ENCODE measurements around the gene MEF2C.

Gene MEF2C

DNA sequence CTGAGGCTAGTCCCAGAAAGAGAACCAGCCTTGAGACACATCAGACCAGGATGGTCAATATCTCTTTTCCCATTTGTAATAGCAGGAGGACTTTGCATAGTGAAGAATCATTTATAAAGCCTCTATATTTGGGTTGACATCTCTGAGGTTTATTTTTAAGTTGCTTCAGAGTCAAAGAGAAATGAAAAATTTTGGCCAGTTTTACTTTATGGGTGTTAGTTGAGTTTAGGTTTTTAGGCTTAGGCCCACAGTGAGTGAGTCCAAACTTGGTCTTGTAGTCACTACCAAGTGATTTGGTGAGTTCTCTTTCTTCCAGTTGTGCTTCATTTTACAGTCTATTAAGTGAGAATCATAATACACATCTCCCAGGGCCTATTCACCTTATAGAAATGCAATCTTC lies 5.3 kb upstream of the MEF2C start:
- no peak for DNase-seq

DNA sequence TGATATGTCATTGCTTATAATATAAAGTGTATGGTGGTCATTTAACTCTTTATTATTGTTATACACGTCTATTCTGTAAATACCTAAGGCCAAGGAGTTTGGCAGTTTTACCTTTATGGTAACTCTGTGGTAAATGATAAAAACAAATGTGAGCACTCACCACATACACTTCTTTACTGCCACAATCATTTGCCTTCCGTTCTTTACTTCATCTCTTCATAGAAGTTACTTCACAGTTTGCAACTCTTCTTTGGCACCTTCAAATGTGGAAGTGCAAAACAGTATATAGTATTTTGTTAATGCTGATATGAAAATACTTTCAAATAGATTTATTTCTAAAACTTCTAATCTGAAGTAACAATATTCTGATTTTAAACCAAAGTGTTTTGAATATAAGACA lies 4.4 kb upstream of the MEF2C start:
- no peak for DNase-seq

DNA sequence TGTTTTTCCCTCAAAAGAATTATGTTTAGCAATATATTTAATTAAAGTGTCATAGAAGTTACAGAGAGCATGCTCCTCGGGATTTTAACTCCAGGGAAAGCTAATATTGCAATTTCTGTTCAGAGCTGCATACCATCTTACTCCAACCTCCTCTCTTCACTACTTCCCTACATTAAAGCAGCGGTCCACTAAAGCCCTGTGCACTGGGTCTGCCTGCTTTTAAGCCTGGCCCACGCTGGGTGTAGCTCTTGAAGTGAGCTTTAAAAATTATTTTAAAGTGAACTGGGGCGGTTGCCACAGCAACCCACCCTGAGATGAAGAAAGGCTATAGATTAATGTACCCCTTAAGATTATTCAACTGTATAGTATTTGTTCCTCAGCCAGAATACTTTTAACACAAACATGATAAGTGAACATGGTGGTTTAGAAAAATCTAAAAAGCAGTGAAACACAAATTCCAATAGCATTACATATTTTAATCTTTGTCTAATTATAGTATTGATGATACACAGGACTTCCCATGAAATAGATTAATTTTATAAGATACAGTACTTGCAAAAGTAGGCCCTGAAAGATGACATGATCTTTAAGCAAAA lies 3.9 kb upstream of the MEF2C start:
- no peak for DNase-seq

DNA sequence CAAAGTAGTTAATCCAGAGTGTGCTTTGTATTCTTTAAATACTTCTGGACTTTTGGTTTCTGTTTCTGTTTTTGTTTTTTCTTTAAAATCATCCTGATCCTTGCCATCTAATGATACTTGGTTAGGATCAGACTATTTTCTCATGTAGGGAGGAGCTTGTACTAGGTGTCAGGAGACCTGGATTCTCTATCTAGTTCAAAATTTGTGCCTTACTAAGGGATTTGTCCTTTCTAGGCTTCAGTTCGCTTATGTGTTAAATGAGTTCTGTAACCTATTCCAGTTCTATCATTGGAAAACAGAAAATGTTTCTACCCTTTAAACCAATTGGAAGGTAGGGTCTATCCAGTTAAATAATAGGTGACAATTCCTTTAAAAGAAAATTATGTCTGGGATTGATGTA lies 3.3 kb upstream of the MEF2C start:
- no peak for DNase-seq

DNA sequence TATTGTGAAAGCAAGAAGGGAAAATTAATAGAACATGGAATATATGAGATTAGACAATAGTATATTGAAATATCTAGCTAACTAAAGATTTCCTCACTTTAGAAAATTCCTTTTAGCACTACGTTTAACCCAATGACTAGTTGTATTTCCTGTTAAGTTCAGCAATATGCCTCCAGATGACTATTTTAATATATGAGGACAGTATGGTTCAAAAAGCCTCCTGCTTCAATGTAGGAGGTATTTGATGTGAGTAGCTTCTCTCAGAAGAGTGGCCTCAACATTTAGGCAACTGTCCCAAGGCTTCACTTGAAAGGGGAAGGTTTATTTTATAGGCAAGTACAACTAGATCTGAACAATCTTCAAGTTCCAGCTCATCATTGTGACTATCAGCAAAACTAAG lies 2.0 kb upstream of the MEF2C start:
- no peak for DNase-seq

DNA sequence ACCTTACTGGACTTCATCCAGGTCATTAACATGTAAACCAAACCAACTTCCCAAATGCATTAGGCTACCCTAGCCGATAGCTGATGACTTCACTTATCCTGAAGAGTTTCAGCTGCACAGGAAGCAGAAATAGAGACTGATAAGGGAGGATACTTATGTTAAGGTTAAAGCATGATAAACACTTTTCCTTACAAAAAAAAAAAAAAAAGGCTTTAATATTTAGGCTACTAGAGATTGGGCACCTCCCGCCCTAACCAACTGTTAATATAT lies 1.6 kb upstream of the MEF2C start:
- DNase-seq = no peak

DNA sequence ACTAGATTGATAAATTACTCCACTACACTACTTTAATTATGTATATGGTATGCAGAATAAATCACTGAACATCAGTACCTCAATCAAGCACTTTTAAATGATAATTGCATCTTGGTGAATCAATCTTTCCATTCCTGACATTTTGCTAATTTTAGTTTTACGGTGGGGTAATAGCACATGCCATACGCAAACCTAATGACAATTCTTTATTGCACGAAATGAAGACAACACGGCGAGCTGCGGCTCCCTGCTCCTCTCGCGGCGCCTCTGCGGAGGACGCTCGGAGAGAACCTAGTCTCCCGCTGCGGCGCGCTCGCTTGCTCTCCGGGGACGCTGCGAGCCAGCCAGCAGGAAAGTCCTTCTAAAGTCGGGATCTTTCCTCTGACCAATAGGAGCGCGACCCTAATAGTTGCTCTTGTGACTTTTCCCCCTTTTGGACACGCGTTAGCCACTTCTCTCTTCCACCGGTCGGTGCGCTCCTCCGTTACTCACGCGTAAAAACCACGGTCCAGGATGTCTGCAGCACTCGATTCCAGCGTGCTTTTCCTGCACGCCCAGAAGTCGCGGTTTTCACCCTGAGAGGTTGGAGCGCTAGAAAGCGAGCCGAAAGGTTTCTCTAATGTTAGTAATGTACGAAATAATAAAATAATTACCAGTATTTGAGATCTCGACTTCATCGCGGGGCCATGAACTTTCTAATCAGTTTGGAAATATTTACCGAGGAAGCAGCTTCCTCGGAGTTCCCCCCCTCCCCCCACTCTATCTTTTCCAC lies 1.0 kb upstream of the MEF2C start:
- DNase-seq = no peak

DNA sequence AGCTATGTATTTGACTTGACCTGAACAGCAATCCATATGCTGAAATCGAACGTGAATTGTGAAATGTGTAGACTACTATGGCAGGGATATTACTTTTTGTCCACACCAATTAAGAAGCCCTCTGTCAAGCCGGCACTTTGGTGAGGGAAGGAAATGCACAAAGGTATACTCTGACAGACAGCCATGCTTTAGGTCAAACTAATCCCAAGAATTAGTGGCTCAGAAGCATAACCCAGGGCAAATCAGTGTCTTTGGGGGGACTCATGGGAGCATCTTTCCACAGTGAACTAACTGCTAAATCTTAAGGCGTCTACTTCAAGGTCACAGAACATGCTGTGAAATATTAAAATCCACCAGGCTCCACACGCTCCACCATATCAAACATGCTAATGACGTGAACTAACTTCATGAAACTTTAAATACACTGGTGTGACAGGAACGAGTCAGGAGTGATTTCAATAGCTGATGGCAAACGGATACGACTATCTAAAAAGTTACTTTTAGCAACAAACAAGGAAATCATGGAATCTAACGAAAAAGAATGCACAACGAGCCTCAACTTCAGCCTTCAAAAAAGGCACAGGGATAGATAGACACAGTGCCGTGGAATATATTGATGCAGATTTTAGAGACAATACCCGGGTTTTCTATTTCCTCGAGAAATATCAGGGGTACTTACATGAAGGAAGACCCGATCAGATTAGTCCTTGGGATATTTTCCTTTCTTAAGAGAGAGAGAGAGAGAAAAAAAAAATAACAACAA lies 527 bp downstream of the MEF2C start:
- no peak for DNase-seq

DNA sequence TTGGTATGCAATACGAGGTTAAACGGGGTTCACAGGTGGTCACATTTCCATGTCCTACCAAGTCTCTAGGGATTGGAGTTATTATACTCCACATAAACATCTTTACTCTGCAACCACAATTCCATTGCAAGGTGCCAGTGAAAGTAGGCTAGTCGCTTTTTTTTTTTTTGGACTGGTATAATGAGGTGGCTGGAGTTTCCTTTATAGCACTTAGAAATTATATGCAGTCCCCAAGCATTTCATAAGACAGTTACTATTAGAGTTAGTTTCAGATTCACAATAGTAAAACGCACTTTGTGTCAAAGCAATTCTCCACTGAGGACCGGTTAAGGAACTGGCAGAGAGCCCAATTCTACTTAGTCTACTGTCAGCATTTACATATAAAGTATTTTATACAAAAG lies 1.4 kb downstream of the MEF2C start:
- no peak for DNase-seq

DNA sequence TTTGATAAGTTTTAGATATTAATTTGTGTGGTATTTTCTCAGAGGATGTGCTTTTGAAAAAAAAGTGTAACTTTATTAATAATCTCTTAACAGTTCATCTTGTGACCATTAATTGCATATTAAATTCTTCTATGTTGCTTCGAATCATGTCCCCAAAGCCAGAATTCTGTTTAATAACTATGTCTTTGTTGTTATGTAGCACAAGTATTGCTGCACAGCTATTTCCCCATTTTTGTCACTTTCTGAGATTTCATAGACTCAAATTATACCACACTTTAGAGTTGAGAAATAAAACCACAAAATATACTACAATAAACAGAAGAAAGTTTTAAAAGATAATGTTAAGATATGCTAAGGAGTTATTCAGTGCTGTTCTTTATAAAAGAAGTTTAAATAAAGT lies 2.8 kb downstream of the MEF2C start:
- DNase-seq = no peak

DNA sequence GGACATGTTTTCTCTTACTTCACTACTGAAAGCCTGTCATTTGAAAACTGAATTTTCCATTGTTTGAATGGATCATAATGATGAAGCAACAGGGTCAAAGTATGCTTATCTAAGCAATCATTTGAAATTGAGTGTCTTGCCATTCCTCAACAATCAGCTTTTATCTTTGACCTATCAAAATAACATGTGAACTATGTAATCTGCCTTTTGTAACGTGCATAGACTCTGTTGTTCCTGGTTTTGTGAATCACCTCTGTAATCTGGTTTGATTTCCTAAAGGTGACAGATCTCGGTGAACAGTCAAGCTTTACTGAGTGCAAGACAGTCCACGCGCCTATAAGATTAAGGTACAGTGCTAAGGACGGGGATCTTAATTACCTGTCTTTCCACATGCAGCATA lies 3.3 kb downstream of the MEF2C start:
- DNase-seq = no peak

DNA sequence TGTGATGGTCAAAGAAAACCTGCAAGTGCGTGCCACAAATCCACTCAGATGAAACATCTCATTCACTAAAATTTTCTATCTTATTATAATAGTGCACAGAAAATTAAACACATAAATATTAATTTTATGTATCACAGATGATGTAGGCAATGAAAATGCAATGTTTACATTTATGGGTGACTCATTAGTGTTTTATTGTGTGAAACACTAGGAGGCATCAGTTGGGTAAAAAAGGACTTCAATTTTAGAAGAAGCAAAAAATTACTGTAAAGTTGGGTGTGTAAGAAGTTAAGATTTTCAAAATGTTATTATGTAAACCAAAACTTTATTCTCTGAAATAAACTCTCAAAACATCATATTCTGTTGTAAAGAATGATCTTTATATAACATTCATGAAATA lies 4.0 kb downstream of the MEF2C start:
- no peak for DNase-seq

DNA sequence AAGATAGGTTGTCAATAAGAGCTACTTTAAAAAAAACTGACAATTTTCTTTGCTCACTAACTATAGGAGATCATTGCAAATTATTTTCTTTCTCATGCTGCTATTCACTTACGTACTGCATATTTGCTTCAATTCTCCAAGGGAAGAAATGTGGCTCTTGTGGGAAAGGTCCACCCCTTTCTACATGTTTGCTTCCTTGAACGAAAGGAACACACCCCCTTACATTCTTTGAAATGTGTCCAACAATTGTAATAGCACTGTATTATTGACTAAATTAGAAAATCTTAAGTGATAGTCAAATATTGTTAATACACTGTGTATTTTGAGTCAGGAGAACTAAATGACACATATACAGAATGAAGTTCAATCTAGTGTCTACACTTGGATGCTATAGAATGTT lies 5.2 kb downstream of the MEF2C start:
- no peak for DNase-seq

DNA sequence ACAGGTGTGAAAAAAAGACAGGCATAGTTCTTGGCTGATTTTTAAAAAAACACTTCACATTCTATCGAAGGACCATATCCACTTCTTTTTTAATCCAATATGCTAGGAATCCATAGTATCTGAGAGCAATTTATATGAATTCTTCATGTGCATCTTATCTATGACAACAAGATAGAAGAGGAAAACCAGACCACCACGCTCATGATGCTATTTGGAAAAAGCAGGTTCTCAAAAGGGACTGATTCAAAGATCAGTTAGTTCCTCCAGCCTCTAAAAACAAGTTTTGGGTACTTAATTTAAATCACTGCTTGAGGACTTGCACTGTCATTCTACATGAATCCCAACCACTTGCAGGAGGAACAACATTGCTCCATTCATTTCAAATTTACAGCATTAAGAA lies 6.3 kb downstream of the MEF2C start:
- no peak for DNase-seq

DNA sequence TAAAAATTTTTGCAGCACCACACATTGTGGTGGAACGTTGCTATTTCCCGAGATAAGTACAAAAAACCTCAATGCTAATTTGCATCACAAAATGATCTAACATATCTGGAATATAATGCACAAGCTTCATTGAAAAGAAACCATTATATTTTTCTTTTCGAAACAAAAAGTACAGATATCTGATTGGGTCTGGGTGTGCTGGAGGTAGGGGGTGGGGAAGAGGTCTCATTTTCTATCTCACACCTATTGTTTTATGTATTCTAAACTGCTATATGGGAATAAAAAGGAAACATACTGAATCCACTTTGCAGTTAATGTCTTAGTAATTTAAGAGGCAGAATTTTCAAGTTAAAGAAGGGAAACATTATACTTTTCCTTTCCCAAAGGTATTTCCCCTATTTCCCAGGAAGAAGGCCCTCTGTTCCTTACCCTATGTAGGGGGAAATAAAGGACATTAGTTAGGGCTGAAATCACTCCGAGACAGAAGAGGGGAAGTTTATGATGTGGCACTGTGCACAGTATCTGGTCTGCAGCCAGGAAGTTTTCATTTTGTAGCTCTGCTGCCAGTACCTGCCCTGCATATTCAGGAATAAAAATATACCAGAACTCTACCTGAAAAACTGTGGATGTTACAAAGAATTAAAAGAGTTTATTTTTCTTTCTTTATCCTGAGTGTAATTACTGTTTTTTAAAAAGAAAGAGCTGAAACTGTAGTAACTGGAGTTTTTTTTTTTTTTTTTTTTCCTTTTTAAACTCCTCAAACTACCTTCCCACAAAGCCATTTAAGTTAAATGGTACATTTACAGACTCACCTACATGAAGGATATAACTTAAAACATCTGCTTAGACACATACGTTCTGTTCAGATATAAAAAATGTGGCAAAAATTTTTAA lies 7.4 kb downstream of the MEF2C start:
- DNase-seq = no peak

DNA sequence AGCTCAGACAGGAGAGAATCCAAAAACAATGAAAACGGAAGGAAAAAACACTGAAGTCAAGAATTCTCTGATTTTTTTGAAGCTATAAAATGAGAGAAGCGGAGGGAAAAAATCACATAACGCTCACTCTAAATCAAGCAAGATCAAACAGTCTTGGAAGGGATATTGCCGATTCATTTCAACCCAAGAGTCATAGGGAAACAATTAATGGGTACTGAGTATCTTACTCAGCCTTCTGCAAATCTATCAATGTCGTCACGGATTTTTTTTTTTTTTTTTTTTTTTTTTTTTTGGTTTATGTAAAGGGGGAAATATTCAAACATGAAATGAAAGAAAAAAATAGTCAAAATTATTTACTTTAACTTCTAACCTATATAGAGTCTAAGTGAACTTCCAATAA lies 9.5 kb downstream of the MEF2C start:
- no peak for DNase-seq

DNA sequence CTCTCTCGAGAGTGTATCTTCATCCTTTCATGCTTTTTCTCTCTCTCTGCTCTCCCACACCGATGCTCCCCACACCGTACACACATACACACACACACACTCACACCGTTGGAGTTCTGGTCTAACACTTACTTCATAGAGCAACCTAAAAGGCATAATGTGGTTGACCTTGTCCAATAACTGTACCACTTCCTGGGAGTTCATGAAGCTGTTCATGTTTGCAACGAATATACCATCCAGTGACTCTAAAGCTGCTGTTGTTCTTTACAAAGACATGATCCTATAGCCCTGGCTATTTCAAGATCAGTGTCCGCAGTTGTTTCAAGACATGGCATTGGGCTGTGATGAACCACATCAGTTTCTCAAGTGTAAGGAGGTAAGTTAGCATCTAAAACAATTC lies 10.0 kb downstream of the MEF2C start:
- DNase-seq = no peak

DNA sequence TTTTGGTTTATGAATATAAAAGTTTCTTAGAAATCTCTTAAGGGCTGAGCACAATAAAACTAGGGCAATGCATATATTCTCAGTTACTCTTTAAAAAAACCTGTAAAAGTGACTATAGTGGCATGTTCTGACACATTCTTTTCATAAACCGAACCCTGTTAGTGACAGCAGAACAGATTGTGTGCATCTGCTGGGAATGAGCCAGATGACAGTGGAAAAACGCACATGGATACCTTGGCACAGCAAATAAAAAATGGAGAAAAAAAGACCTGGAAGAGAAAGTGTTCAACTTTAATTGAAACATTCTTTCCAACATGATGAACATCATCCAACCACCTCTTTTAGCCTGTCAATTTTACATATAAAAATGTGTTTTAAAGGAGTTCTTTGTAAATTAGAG lies 12.7 kb downstream of the MEF2C start:
- DNase-seq = no peak

DNA sequence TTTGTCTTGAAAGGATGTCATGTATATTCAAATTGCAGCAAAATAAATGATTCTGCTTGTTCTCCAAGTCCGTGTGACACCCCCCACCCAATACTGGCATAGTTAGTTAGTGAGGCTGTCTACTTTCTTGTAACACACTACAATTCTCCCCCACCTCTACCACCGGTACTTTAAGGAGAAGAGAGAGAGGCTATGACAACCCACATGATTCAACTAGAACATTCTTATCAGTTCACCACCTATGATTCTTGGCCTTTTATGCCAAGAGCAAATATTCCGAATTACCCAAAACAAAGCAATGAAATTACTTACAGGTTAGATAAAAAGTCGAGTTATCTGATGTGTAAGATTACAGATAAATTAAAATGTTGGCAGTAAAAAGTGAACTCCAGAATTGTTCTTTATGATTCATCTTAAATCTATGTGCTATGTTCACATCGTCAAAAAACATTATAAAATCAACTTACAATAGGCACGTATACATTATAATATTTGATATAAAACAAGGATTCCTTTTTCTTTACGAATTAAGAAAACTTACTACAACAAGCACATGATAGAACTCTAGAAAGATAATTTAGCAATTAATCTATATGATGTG lies 14.4 kb downstream of the MEF2C start:
- DNase-seq = no peak

DNA sequence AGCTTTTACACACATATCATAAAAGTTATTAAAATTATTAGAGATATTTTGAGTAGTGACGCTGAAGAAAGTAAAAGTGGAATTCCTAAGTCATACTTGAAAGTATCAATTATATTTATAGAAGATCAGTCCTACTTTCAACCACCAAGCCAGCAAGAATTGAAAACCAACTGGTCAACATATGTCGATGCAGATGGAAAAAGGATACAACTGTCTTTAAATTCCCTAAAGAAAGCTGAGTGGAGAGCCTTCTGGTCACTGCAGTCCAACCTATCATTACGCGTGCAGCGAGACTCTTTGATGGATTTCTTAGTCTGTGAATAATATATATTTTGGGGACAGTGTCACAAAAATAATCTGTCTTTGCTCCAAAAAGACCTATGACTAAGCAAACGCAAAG lies 15.3 kb downstream of the MEF2C start:
- DNase-seq = no peak

DNA sequence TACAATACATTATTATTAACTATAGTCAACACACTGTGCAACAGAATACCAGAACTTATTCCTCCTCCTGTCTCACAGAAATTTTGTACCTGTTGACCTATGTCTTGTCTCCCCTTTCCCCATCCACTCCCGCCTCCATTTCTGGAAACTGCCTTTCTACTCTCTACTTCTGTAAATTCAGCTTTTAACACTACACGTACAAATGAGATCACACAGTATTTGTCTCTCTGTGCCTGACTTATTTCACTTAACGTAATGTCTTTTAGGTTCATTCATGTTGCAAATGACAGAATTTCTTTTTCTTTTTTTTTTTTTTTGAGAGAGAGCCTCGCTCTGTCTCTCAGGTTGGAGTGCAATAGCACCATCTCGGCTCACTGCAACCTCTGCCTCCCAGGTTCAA lies 19.5 kb downstream of the MEF2C start:
- DNase-seq = no peak

DNA sequence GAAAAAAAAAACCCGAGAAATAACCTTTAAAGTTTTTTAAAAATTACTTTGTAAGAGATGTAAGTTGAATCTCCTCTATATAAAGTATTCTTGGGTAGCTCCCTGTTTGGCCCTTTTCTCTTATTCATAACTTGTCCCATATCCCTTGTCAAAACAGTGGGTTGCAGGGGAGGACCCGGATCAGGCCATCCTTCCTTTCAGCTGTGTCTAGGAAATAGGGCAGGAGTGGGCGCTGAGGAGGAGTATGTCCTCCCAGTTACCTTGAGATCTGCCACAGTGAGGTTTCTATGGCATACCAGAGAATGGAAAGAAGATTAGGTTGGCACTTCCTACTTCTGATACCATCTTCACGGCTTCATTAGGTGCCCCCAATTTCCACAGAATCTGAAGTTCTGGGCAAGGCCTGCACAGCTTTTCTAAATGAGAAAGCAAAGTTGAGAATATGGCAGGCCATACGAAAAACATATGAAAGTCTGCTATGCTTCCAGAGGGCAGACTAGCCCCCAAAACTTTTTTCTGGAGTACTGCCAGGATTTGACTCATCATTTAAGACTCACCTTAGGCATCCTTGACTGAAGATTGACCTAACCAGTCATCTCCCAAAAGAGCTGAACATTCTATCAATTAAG lies 20.3 kb downstream of the MEF2C start:
- DNase-seq = no peak

DNA sequence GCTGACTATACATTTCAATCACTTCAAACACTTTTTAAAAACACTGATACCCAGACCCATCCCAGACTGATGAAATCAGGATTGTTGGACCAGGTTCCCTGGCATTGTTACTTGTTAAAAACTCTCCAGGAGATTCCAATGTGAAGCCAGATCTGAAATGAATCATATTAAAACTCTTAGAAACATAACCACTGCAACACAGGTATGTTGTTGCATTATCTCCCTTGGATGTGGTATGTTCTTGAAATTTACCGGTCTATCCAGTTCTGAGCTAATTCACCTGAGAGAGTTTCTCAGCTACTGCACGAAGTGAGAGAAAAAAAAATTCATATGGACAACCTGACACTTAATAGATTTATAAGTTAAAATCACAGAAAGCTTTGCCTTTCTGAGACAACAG lies 21.8 kb downstream of the MEF2C start:
- no peak for DNase-seq
